Mesenteric fat pad (tissue), 1 donor: Measurements from ENCODE around the gene CGNL1. TPM values are rescaled to one million over a fixed set of nuclear protein-coding genes. Genes with fewer than 3 reads are reported as not detected.
A peak's percentile ranks its signal among the peaks of the same experiment; 100 is the strongest.

Source experiments
- DNase-seq: peaks from one replicate; pipeline ENCODE4 v3.0.0-alpha.2; 2020; ENCODE audit warnings: low spot score
- total RNA-seq: library from RNA; stranded (reverse); fragmentation: NEBNext Ultra II Directional; extraction: Animal tissue kit (Norgen Biotek cat#: 25700); gene quantifications from one replicate; pipeline ENCODE4 v1.2.1, GENCODE V29; 2021
- donor health status: DM: yes; HTN: yes; CAD: no.

The CGNL1 gene
- total RNA-seq, 1 donor from 2014 or later: 2.4 TPM

DNA sequence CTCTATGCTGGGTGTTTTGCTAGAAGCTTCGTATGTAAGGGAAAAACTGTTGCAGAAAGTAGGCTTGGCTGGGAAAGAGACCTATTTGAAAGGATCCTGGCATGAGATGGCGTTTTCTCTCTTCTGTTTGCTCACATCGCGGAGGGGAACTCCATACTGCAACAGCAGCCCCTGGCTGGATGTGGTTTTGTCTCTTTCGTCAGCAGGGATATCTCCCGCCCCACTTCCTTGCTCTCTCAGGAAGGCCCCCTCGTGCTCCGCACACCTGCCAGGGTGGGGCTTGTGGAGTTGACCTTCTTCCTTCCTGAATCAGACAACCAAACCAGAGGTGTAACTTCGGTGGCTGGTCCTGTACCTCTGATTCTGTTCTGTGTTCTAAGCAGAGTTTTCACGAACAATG is 189.0 kb downstream of the CGNL1 start:
- DNase-seq: peak; percentile 67

DNA sequence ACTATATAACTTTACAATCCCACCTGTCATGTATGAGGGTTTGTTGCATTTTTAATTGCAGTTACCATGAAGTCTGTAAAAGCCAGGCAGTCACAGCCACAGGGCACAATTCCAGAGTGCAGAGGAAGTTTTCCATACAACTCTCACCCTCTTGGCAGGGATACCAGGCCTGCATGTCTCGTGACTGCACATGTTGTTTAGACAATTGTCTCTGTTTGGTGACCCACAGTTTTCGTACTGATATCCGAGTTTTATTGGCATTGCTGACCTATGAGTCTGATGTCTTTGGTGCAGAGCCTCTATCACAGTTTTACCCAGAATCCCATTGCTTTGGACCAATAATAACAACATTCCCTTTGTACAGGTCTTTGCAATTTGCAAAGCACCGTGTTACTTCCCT is 190.5 kb downstream of the CGNL1 start:
- peak; percentile 18 for DNase-seq

DNA sequence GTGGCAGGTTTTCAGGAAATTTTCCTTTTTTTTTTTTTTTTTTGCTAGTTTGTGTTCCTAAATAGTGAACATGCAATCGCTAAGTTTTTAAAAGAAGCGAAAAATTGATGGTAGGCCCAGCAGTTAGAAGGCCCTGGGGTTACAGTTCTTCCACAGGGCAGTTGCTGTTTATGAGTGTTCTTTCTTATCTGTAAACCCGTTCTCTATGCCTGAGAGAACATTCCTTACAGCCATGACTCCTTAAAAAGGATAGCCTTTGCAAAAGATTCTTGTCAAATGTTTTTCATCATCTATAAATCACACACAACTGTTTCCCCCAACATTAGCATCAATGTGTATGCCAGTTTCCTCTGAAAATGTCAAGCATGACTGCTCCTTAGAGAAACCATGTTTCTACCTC is 191.6 kb downstream of the CGNL1 start:
- DNase-seq: no peak

DNA sequence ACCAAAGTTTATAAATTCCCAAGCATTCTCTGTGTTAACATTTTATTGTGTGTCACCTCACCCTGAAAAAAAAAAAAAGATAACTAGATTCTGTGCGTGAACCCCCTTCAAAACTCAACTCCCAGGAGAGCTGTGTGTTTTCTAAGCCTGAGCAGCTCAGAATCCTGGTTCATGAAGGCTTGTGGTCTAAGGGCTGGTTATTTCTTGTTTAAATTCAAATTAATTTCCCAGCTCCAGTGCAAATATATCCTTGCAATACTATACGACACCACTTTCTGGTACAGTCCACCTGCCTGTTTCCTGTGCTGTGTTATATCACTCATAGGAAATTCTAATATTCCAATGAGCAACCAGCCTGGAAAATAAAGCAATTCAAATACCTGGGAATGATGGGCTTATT is 192.0 kb downstream of the CGNL1 start:
- no peak for DNase-seq

DNA sequence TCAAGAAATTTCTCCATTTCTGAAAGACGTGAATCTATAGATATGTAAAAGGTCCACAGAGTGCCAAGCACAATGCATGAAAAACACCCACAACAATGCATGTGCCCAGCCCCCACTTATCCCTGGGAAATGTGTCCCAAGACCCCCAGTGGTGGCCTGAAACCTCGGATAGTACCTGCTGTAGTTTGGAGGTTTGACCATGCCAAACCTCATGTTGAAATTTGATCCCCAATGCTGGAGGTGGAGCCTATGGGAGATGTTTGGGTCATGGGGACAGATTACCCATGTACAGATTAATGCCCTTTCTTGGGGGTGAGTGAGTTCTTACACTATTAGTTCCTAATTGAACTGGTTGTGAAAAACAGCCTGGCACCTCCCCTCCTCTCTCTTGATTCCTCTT is 194.0 kb downstream of the CGNL1 start:
- no peak for DNase-seq

DNA sequence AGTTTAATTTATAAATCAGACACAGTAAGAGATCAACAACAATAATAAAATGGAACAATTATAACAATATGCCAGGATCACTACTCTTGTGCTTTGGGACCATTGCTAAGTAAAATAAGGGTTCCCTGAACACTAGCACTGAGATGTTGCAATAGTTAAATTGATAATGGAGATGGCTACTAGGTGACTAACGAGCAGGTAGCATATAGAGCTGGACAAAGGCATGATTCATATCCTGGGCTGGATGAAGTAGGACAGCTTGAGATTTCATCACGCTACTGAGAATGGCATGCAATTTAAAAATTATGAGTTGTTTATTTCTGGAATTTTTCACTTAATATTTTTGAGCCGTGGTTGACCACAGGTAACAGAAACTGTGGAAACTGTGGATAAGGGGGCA is 194.7 kb downstream of the CGNL1 start:
- no peak for DNase-seq

DNA sequence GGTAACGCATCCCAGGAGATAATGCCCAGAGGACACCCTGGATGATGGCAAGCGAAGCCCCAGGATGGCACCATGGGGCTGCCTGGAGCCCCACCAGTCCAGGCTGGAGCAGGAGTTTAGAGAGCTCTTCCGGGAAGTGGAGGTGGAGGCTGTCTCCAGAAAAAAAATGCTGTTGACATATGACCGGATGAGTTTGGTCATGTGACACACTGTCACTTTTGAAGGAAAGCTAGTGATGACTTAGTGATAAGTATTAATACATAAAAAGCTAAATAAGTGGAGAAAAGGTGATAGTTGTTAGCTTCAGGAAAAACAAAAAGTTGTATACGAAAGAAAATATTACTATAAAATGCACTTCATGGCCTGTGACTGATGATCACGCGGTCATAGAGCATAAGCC is 195.4 kb downstream of the CGNL1 start:
- DNase-seq: peak; percentile 43

DNA sequence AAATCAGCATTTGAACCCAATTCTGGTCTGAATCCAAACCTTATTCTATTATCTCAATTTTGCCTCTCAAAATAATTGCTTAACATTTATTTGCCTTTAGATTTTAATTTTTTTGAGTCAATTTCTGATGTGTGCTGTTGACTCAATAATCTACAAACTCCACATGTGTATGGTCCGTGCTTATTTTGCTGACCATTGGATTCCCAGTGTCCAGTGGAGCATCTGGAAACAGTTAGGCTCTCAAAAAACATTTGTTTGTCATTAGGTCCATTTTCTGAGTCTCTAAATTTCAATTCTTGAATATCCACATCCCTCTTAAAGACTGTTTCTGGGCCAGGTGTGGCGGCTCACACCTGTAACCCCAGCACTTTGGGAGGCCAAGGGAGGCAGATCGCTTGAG is 196.2 kb downstream of the CGNL1 start:
- DNase-seq: peak; percentile 26

DNA sequence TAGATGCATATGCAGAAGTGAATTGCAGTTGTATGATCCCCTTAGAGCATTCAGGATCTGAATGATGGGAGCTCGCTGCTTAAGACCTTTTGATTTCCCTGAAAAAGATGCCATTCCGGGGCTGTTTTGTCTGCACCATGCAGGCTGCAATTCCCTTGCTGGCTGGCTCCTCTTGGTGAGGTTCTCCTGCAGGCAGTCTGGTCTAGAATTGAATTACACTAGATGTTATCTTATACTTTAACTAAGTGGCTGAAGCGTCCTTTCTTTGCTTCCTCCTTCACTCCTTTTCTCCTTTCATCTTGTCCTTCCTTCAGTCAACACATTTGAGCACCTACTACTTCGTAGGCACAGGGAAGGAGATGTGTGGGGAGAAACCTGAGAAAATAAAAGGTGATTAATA is 196.8 kb downstream of the CGNL1 start:
- peak; percentile 33 for DNase-seq

DNA sequence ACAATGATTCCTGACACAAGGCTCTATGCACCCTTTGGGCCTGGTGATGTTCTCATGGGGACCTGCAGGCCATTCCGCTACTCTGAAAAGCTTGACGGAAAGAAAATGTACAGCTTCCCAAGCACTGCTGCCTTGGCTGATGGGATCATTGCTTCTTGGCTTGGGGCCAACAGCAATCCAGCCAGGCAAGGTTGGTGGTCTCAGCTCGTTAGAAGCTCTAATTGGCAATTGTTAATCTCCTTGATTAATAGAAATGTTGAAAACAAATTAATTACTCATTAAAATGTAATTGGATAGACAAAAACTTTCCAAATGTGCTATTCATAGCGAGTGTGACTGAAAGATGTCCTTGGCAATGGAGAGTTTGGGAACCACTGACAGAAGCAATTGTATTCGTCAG is 199.1 kb downstream of the CGNL1 start:
- DNase-seq: peak; percentile 14

DNA sequence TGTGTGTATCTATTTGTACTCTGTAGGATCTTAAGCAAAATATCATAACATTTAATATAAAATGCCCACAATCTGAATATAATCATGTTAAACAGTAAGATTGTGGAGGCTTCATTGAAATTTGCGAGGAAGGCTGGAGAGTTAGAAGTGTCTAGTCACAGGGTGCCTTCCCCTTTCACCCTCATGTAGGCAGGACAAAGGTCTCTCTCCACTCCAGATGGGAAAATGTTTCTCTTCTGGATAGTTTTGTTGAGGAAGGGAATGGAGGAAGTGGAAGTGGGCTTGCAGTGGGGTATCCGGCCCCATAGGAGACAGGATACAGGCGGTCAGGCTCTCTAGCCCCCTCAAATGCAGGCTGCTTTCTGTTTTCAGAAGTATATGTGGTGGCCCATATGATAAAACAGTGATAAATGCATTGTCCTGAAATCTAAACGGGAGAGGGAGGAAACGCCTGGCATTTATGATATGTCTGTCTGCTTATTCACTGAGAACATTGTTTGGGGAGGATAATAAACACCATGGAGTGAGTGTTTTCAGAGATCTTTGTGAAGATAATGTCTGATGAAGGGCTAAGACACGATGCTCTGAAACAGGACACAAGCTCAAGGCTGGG is 202.1 kb downstream of the CGNL1 start:
- DNase-seq: no peak

DNA sequence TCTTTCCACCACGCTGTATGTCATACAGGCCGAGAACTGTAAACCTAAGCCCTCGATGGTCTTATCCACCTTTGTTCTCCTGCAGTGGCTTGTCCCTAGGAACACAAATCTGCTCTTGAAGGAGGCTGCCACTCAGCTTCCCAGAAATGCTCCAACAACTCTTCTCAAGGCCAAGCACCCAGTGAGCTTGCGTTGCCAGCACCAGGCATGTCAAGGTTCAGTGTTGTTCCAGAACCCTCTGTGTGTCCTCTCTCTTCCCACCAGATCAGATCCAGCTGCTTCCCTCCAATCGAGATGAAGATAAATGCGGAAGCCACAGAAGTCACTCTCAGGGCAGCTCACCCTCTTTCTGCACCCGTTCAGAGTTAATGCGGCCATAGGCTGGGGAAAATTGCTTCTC is 204.1 kb downstream of the CGNL1 start:
- no peak for DNase-seq

DNA sequence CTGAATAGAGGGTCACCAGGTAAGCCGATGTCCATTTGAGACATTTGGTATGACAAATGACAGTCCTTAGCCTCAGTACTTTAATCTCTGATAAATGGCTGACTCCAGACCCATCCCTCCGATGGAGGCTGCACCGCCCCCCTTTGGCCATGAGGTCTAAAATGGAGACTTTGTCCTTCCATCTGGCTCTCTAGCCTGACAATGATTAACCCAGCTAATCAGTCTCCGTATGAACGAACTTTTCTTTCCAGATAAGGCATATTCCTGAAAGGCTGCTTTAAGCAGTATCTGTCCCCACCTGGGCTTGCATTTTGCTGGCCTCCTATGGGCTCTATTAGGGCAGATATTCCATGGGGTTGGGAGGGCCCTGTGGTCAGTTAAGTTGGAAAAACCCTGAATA is 204.6 kb downstream of the CGNL1 start:
- no peak for DNase-seq

DNA sequence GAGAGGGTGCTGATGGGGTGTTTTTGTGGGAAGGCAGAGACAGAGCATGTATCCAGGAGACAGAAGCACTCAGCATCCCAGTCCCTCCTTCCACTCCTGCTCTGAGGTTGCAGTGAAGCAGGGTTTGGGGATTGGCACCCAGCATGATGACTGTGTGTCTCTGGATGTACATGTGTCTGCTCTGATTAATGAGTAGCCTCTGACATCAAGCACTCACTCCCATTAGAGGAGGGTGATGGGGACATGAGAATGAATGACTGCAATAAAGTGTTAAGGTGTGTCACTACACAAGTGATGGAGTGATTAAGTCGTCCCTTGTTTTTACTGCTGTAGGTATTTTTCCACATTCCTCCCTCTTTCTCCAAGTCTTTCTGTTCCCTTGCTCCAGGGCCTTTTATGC is 205.8 kb downstream of the CGNL1 start:
- DNase-seq: no peak

DNA sequence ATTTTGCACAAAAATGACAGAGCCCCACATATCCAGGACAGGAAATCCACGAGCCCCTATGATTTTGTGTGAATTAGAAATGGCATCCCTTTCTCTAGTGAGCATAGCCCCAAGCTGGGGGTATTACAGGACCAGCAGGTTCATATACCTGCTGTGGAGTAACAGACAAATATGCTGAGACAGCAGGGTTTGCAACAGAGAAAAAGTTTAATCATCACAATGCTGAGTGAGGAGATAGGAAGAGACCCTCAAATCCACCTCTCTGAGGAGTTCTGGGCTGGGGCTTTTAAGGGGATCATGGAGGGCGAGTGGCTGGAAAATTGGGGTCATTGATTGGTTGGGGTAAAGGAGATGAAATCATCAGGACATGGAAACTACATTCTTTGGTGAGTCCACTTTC is 207.0 kb downstream of the CGNL1 start:
- DNase-seq: no peak

DNA sequence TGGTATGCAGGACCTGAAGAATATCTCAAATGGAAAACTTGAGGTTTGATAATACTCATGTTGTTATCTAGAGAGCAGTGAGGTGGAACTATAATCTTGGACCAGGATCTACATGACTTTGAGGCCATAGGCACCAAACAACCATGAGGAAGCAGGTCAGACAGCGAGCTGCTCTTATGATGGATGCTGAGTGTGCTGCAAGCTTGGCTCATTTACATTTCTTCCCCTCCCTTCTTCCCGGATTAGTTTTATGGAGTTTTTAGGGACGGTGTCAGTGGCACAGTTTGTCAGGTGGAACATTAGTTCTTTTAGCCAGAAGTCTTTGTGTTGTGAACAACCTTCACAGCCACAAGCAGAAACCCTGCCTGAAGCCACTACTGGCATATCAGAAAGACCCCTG is 207.4 kb downstream of the CGNL1 start:
- no peak for DNase-seq

DNA sequence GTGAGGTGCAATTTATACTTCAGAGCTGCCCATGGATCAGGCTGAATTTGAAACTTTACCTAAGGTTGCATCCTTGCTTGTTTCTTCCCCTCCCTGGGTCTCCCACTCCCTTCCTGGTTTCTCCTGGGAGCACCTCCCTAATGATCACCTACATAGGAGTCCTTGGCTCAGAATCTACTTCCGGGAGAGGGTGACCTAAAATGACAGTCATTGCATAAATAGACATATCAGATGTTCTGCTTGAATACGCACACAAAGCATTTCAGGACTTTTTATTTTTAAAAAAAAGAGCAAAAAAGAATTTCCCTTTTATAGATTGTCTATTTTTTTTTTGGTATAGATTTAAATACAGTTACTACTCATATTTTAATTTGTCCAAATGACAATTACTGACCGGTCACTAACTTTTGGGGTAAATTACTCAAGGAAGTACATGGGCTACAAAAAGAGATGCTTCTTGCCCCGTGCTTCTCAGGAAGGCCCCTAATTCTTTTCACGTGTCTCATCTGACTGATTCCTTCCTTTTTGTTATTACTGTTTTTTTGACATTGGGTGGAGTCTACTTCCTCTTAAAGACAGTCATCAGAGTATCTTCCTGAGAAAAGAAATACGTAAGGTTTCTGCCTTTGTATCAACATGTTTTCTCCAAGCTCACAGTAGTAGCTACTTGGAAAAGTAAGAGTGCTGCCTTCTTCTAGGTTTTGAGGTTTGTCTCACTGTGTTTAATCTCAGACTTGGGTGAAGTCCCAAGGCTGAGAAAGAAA is 210.5 kb downstream of the CGNL1 start:
- no peak for DNase-seq

DNA sequence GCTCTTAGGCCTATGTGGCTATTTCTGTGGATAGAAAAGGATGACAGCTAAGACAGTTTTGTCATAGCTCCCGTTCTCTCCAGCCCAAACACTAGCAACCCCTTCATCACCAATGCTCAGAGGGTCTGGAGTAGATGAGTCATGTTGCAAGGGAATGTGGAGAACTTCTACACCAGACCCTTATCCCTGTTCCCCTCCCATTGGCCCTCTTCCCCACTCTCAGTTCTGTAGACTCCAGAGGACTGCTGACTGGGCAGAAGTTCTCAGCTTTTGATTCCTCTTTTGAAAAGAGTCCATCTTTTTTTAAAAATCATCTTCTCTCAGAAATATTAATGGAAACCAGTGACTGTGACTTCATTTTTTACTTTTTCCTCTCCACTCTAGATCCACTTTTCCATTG is 213.0 kb downstream of the CGNL1 start:
- DNase-seq: no peak

DNA sequence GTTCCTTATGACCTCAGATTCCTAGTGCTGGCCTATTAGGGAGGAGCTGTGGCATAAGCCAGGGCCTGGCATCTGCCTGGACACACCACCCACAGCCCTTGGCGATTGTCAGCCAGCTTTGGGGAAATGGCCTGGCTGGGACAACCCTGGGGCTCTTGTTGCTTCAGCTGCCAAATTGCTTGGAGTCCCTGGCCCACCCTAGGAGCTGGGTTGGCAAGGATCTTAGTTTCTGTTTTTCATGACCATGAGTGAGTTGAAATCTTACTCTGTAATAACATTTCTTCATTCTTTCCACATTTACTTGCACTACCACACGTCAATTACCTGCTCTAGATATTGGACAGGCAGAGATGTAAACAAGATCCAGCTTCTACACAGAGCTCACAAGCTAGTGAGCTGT is 213.4 kb downstream of the CGNL1 start:
- DNase-seq: no peak

DNA sequence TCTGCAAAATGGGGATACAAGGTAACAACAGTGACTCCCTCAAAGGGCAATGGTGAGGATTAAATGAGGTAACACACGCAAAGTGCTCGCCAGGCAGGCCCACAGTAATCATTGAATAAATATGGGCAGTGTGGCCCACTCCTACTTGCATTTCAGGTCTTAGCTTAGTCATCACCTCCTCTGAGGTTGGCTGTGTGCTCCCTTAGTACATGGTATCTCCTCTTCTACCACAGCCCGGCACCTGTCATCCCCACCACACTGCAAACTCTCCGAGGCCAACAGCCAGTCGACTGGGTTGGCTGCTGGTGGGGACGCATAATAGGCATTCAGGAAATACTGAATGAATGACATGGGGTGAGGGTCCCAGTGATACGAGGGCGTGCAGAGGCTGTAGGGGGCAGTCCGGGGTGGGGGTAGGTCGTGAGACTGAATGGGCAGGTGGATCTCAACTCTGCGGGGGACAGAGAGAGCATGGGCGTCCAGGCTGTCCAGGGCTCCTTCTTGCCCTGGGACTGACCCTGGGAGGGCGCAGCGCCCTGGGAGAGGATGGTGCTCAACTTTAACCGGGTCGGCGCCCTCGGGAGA is 215.0 kb downstream of the CGNL1 start:
- no peak for DNase-seq

DNA sequence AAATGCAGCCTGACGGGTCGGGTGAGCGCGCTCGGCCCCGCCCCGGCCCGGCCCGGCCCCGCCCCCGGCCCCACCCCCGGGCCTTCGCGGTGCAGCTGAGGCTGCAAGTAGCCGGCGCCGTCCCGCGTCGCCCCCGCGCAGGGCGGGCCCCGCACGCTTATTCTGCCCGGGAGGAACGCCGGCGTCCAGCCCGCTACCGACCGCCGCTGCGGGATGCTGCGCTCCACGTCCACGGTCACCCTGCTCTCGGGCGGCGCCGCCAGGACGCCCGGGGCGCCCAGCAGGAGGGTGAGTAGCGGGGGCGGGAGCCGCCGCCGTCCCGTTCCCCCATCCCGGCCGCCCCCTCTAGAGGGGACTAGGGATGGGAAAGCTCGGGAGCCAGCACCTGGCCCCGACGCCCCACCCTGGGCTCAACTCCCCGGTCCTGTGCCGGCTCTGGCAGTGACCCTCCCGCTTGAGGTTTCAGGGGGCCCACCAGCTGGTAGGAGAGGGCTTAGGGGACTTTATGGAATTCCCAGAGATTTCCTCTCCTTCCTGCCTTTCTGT is 215.6 kb downstream of the CGNL1 start, which contains the start of gene MYZAP:
MYZAP (plus strand) TSS at position 83 of the 546 bp plus-strand sequence; CDS start at position 214, 131 bp downstream.
- DNase-seq: no peak

DNA sequence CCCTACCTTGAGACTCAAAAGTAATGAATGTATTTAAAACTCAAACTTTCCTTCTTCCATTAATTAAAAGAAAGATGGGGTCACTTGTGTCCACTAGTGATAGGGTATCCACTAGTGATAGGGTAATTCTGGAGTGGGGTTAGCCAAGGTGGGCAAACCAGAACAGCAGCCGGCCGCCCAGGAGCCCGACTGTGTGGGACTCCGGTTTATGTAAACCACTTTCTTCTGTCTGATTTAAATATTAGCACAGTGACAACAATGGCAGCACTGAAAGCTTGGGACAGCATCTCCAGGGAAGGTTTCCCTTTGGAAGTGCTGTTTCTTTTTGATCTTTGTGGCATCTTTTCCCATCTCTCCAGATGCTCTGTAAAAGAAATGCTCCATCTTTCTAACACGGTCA is 216.1 kb downstream of the CGNL1 start:
- no peak for DNase-seq
